ENCODE results near the gene HES2.
"Not testable (repeated sequence)": the region's sequence is repeated elsewhere in the genome, so short reads cannot be mapped to it uniquely, and the experiment has no call there.

Gene HES2

GRCh38 chr1:6450486-6450885 lies 30.8 kb upstream of the HES2 start:
- not testable (repeated sequence) for ATAC-seq

- no peak for ATAC-seq
- TF ChIP-seq PATZ1 (CRISPR knock-in tag; IDR thresholded peaks at IDR 0.05; ENCODE audit: borderline replicate concordance), result no peak
- TF ChIP-seq RARB (CRISPR knock-in tag; IDR thresholded peaks at IDR 0.05), result no peak
- TF ChIP-seq POU6F1 (CRISPR knock-in tag; IDR thresholded peaks at IDR 0.05; ENCODE audit: borderline replicate concordance, low read depth), result no peak
- TF ChIP-seq, protein P1, sequence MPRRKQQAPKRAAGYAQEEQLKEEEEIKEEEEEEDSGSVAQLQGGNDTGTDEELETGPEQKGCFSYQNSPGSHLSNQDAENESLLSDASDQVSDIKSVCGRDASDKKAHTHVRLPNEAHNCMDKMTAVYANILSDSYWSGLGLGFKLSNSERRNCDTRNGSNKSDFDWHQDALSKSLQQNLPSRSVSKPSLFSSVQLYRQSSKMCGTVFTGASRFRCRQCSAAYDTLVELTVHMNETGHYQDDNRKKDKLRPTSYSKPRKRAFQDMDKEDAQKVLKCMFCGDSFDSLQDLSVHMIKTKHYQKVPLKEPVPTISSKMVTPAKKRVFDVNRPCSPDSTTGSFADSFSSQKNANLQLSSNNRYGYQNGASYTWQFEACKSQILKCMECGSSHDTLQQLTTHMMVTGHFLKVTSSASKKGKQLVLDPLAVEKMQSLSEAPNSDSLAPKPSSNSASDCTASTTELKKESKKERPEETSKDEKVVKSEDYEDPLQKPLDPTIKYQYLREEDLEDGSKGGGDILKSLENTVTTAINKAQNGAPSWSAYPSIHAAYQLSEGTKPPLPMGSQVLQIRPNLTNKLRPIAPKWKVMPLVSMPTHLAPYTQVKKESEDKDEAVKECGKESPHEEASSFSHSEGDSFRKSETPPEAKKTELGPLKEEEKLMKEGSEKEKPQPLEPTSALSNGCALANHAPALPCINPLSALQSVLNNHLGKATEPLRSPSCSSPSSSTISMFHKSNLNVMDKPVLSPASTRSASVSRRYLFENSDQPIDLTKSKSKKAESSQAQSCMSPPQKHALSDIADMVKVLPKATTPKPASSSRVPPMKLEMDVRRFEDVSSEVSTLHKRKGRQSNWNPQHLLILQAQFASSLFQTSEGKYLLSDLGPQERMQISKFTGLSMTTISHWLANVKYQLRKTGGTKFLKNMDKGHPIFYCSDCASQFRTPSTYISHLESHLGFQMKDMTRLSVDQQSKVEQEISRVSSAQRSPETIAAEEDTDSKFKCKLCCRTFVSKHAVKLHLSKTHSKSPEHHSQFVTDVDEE (CRISPR knock-in tag; IDR thresholded peaks at IDR 0.05), result no peak
- TF ChIP-seq ZC3H10 (CRISPR knock-in tag; IDR thresholded peaks at IDR 0.05), result no peak
- TF ChIP-seq ZNF70 (CRISPR knock-in tag; IDR thresholded peaks at IDR 0.05), result no peak
- no peak for TF ChIP-seq ZNF8 (CRISPR knock-in tag; IDR thresholded peaks at IDR 0.05)
- TF ChIP-seq TOX (CRISPR knock-in tag; IDR thresholded peaks at IDR 0.05; ENCODE audit: borderline replicate concordance), result no peak
- TF ChIP-seq SNAI2 (CRISPR knock-in tag; IDR thresholded peaks at IDR 0.05), result no peak
- TF ChIP-seq ESRRG (CRISPR knock-in tag; IDR thresholded peaks at IDR 0.05), result no peak
- TF ChIP-seq CSRNP3 (CRISPR knock-in tag; IDR thresholded peaks at IDR 0.05), result no peak
- TF ChIP-seq ZNF565 (CRISPR knock-in tag; conservative IDR thresholded peaks at IDR 0.05; ENCODE audit: low read depth), result no peak
- no peak for TF ChIP-seq ISL1 (CRISPR knock-in tag; IDR thresholded peaks at IDR 0.05)
- no peak for TF ChIP-seq PPARA (CRISPR knock-in tag; IDR thresholded peaks at IDR 0.05; ENCODE audit: borderline replicate concordance)
- TF ChIP-seq TCF4 (CRISPR knock-in tag; IDR thresholded peaks at IDR 0.05; ENCODE audit: borderline replicate concordance), result no peak
- TF ChIP-seq CSDC2 (CRISPR knock-in tag; IDR thresholded peaks at IDR 0.05), result no peak
- no peak for TF ChIP-seq OSR1 (CRISPR knock-in tag; IDR thresholded peaks at IDR 0.05)
- no peak for TF ChIP-seq GLIS3 (CRISPR knock-in tag; IDR thresholded peaks at IDR 0.05)
Observed at GRCh38 chr1:6450005-6450450, 30.3 kb upstream of the HES2 start.

GRCh38 chr1:6448749-6449631 lies 29.3 kb upstream of the HES2 start:
- peak; percentile 29 for ATAC-seq
- TF ChIP-seq CREB5 (CRISPR knock-in tag; IDR thresholded peaks at IDR 0.05; ENCODE audit: low read depth) (no peak), OSR1 (CRISPR knock-in tag; IDR thresholded peaks at IDR 0.05) (no peak), TOX (CRISPR knock-in tag; IDR thresholded peaks at IDR 0.05; ENCODE audit: borderline replicate concordance) (no peak), CSDC2 (CRISPR knock-in tag; IDR thresholded peaks at IDR 0.05) (no peak), ISL1 (CRISPR knock-in tag; IDR thresholded peaks at IDR 0.05) (no peak), BACH2 (CRISPR knock-in tag; IDR thresholded peaks at IDR 0.05; ENCODE audit: borderline replicate concordance) (no peak), POU6F1 (CRISPR knock-in tag; IDR thresholded peaks at IDR 0.05; ENCODE audit: borderline replicate concordance, low read depth) (no peak), ZNF70 (CRISPR knock-in tag; IDR thresholded peaks at IDR 0.05) (no peak), ZFP30 (CRISPR knock-in tag; IDR thresholded peaks at IDR 0.05) (no peak), ZC3H10 (CRISPR knock-in tag; IDR thresholded peaks at IDR 0.05) (no peak), ZNF8 (CRISPR knock-in tag; IDR thresholded peaks at IDR 0.05) (no peak), ARNTL (CRISPR knock-in tag; IDR thresholded peaks at IDR 0.05; ENCODE audit: borderline replicate concordance, low read depth) (no peak), ZNF565 (CRISPR knock-in tag; conservative IDR thresholded peaks at IDR 0.05; ENCODE audit: low read depth) (no peak)
- TF ChIP-seq, protein P1 (CRISPR knock-in tag; IDR thresholded peaks at IDR 0.05), result no peak

All from SK-N-SH treated with all-trans-retinoic acid at 6 μM for 48 hours (cell line).